Endometrial microvascular endothelial cells (primary cell): ENCODE measurements around the gene TEFM. TPM values are rescaled to one million over a fixed set of nuclear protein-coding genes. Genes with fewer than 3 reads are reported as not detected.
"Not testable (repeated sequence)": the region's sequence is repeated elsewhere in the genome, so short reads cannot be mapped to it uniquely, and the experiment has no call there.

Source experiments
- in situ Hi-C: cut with HindIII; loops from 2 replicates; pipeline ENCODE4 v1.10.0; 2017; ENCODE audit warnings: low sequenced_read_pairs, low pct_unique_long_range_greater_than_20kb; ENCODE audit errors: inconsistent ontology term
- total RNA-seq: library from RNA; depleted of rRNA; stranded (reverse); fragments of >200 nt; gene quantifications from one replicate; pipeline ENCODE4 v1.2.3, GENCODE V29; 2015; ENCODE audit errors: inconsistent ontology term

The TEFM gene
- total RNA-seq, 1 donor from 2014 or later = 11.4 TPM

- in situ Hi-C loops = no loop called here
These were observed 18.3 kb upstream of the TEFM start for GRCh38 chr17:30924341-30924740.

- in situ Hi-C loops = no loop called here
These were observed 16.4 kb upstream of the TEFM start for GRCh38 chr17:30922235-30923030.

GRCh38 chr17:30921544-30922196 lies 15.6 kb upstream of the TEFM start, which contains the start of gene ADAP2:
Gene ADAP2, plus strand, starts transcription at chr17:30921945. Its CDS starts 70 bp downstream, at chr17:30922015.
- in situ Hi-C loops = no loop called here

GRCh38 chr17:30920683-30921543 lies 14.9 kb upstream of the TEFM start:
- in situ Hi-C loops = no loop called here

- in situ Hi-C loops = no loop called here
These were observed 14.2 kb upstream of the TEFM start for GRCh38 chr17:30920282-30920681.

GRCh38 chr17:30917050-30917449 lies 11.0 kb upstream of the TEFM start:
- in situ Hi-C loops = no loop called here

- in situ Hi-C loops = no loop called here
These were observed 10.0 kb upstream of the TEFM start for GRCh38 chr17:30915833-30916611.

- in situ Hi-C loops = no loop called here
These were observed 7.9 kb upstream of the TEFM start for GRCh38 chr17:30913955-30914354.

GRCh38 chr17:30910151-30910550 lies 4.1 kb upstream of the TEFM start:
- in situ Hi-C loops = not testable (repeated sequence)

GRCh38 chr17:30908717-30909420 lies 2.8 kb upstream of the TEFM start:
- in situ Hi-C loops = no loop called here

- in situ Hi-C loops = no loop called here
These were observed 317 bp downstream of the TEFM start for GRCh38 chr17:30905742-30906100.

- in situ Hi-C loops = no loop called here
These were observed 8.7 kb downstream of the TEFM start for GRCh38 chr17:30897311-30897710.

GRCh38 chr17:30894236-30894635 lies 11.8 kb downstream of the TEFM start:
- in situ Hi-C loops = no loop called here

GRCh38 chr17:30886187-30886586 lies 19.9 kb downstream of the TEFM start:
- in situ Hi-C loops = no loop called here

- in situ Hi-C loops = no loop called here
These were observed 37.0 kb downstream of the TEFM start for GRCh38 chr17:30869005-30869404.

- in situ Hi-C loops = no loop called here
These were observed 41.4 kb downstream of the TEFM start for GRCh38 chr17:30864636-30865035.

GRCh38 chr17:30858556-30859250 lies 47.3 kb downstream of the TEFM start:
- in situ Hi-C loops = no loop called here

- in situ Hi-C loops = no loop called here
These were observed 51.9 kb downstream of the TEFM start for GRCh38 chr17:30854146-30854545.
